ENCODE results near the gene TPRX1. TPM values are rescaled to one million over a fixed set of nuclear protein-coding genes. Genes with fewer than 3 reads are reported as not detected.

TPRX1 gene
- total and polyA plus RNA-seq, 9 of the 15 experiments (the other 6 are each of a cell fraction or from before 2014, with no cell fraction given), result not detected

DNA sequence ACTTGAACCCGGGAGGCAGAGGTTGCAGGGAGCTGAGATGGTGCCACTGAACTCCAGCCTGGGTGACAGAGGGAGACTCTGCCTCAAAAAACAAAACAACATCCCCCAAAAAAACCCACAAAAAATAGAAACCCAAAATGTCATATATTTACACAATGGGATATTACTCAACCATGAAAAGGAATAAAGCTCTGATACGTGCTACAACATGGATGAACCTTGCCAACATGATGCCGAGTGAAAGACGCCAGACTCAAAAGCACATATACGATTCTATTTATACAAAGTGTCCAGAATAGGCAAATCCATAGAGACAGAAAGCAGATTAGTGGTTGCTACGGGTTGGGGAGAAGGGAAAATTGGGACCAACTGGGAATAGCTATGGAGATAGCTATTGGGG lies 2.1 kb upstream of the TPRX1 start:
- H3K4me2 ChIP-seq (ENCODE audit: insufficient read depth, low read length), result no peak overlapping the region
- FAIRE-seq, result peak; percentile 44
- no peaks in the 10 kb centered on the region for H3K79me2 ChIP-seq (ENCODE audit: control insufficient read depth, insufficient read depth, low read length)
- in situ Hi-C loops (cut with MboI) (no loop called here), intact Hi-C loops (cut with micrococcal nuclease) (no loop called here)
- TF ChIP-seq POLR2A (conservative IDR thresholded peaks at IDR 0.05), result no peak
- peak; percentile 64 for TF ChIP-seq ZNF146 (CRISPR knock-in tag; IDR thresholded peaks at IDR 0.05; ENCODE audit: unreplicated experiment)
- 5% methylated on average over 6 of the region's 6 CpGs for WGBS (ENCODE audit: insufficient coverage, low coverage, missing lambda C conversion rate)
- H4K20me1 ChIP-seq (replicated peaks; ENCODE audit: control insufficient read depth, insufficient read depth, low read length), result no peaks in the 10 kb centered on the region
- ChIA-PET CTCF (ENCODE audit: low intra/inter-chr PET ratio) (no interaction called here), POLR2A (no interaction called here)
- H3K9me1 ChIP-seq (ENCODE audit: control insufficient read depth, insufficient read depth, low read length), result no peaks in the 10 kb centered on the region
- H3K4me3 ChIP-seq, result no peak overlapping the region
- H3K9ac ChIP-seq (ENCODE audit: insufficient read depth in 1 of 2, low read depth in 2 of 2, low read length in 2 of 2), result no peak overlapping the region
- H3K27ac ChIP-seq (ENCODE audit: extremely low read depth, low read depth, low read length), result no peak overlapping the region
- no peak for DNase-seq (ENCODE audit: extremely low read depth in 1 of 4, low spot score in 3 of 4)
- no peaks in the 10 kb centered on the region; a peak in 1 of 5 replicates for H3K4me1 ChIP-seq (replicated peaks in 1 of 2; ENCODE audit: control insufficient read depth in 2 of 2, insufficient read depth in 2 of 2, low read length in 2 of 2)
- no peak overlapping the region for H2AFZ ChIP-seq (ENCODE audit: low read depth, low read length)
- no peaks in the 10 kb centered on the region for H3K36me3 ChIP-seq (ENCODE audit: control insufficient read depth, insufficient read depth, low read length)
- peaks cover 12 to 27% of the 10 kb centered on the region in 2 experiments; a peak in 4 of 5 replicates for H3K27me3 ChIP-seq (ENCODE audit: control insufficient read depth in 2 of 2, insufficient read depth in 2 of 2, low read length in 2 of 2)
- ATAC-seq, result no peak
- H3K9me3 ChIP-seq (replicated peaks; ENCODE audit: control insufficient read depth, insufficient read depth, low read depth, low read length), result no peaks in the 10 kb centered on the region
- BruUV-seq (replicated peaks), result no TSS peak

DNA sequence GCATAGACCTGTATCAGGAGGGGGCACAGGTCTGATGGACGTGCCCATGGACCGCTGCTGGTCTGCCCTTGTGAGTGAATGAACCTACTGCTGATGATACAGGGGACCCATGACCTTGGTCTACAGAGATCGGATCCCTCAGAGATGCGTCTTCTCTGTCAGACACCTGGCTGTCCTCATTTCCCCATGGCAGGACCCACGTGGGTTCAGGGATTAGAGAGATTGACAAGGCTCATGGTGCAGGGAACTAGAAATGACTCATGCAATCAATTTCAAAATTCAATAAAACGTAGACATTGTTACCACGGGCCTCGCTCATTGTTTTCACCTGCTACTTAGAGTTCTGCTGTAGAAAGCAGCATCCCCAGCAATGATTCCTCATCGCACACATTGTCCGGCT lies 962 bp upstream of the TPRX1 start:
- Histone ChIP-seq H2AFZ (ENCODE audit: low read depth, low read length) (no peak overlapping the region), H3K79me2 (ENCODE audit: control insufficient read depth, insufficient read depth, low read length) (no peaks in the 10 kb centered on the region), H3K4me3 (no peak overlapping the region), H3K9me3 (replicated peaks; ENCODE audit: control insufficient read depth, insufficient read depth, low read depth, low read length) (no peaks in the 10 kb centered on the region), H4K20me1 (replicated peaks; ENCODE audit: control insufficient read depth, insufficient read depth, low read length) (no peaks in the 10 kb centered on the region), H3K9ac (ENCODE audit: insufficient read depth in 1 of 2, low read depth in 2 of 2, low read length in 2 of 2) (no peak overlapping the region), H3K9me1 (ENCODE audit: control insufficient read depth, insufficient read depth, low read length) (no peaks in the 10 kb centered on the region), H3K27ac (ENCODE audit: extremely low read depth, low read depth, low read length) (no peak overlapping the region), H3K4me2 (ENCODE audit: insufficient read depth, low read length) (no peak overlapping the region), H3K27me3 (ENCODE audit: control insufficient read depth in 2 of 2, insufficient read depth in 2 of 2, low read length in 2 of 2) (peaks cover 12 to 23% of the 10 kb centered on the region in 2 experiments; a peak in 4 of 5 replicates), H3K36me3 (ENCODE audit: control insufficient read depth, insufficient read depth, low read length) (no peaks in the 10 kb centered on the region), H3K4me1 (replicated peaks in 1 of 2; ENCODE audit: control insufficient read depth in 2 of 2, insufficient read depth in 2 of 2, low read length in 2 of 2) (no peaks in the 10 kb centered on the region)
- intact Hi-C loops (cut with micrococcal nuclease) (no loop called here), in situ Hi-C loops (cut with MboI) (no loop called here)
- CTCF ChIA-PET (ENCODE audit: low intra/inter-chr PET ratio), result no interaction called here
- no peak for FAIRE-seq
- POLR2A ChIA-PET, result no interaction called here
- no peak for ATAC-seq
- WGBS (ENCODE audit: insufficient coverage, low coverage, missing lambda C conversion rate), result 2% methylated on average over 10 of the region's 10 CpGs
- BruUV-seq (replicated peaks), result no TSS peak
- no peak for DNase-seq (ENCODE audit: extremely low read depth in 1 of 4, low spot score in 3 of 4)
- TF ChIP-seq, protein P1, sequence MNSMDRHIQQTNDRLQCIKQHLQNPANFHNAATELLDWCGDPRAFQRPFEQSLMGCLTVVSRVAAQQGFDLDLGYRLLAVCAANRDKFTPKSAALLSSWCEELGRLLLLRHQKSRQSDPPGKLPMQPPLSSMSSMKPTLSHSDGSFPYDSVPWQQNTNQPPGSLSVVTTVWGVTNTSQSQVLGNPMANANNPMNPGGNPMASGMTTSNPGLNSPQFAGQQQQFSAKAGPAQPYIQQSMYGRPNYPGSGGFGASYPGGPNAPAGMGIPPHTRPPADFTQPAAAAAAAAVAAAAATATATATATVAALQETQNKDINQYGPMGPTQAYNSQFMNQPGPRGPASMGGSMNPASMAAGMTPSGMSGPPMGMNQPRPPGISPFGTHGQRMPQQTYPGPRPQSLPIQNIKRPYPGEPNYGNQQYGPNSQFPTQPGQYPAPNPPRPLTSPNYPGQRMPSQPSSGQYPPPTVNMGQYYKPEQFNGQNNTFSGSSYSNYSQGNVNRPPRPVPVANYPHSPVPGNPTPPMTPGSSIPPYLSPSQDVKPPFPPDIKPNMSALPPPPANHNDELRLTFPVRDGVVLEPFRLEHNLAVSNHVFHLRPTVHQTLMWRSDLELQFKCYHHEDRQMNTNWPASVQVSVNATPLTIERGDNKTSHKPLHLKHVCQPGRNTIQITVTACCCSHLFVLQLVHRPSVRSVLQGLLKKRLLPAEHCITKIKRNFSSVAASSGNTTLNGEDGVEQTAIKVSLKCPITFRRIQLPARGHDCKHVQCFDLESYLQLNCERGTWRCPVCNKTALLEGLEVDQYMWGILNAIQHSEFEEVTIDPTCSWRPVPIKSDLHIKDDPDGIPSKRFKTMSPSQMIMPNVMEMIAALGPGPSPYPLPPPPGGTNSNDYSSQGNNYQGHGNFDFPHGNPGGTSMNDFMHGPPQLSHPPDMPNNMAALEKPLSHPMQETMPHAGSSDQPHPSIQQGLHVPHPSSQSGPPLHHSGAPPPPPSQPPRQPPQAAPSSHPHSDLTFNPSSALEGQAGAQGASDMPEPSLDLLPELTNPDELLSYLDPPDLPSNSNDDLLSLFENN (IDR thresholded peaks at IDR 0.05; ENCODE audit: low read depth in 2 of 2, low read length in 2 of 2), result no peak
- TF ChIP-seq GABPB1 (CRISPR knock-in tag; IDR thresholded peaks at IDR 0.05) (no peak), HLTF (IDR thresholded peaks at IDR 0.05) (no peak), SRF (CRISPR knock-in tag; IDR thresholded peaks at IDR 0.05) (no peak), POLR2A (conservative IDR thresholded peaks at IDR 0.05) (no peak), PHF21A (IDR thresholded peaks at IDR 0.05; ENCODE audit: borderline replicate concordance, low read depth) (no peak), POU5F1 (IDR thresholded peaks at IDR 0.05; ENCODE audit: borderline replicate concordance, low read depth, low read length, partially characterized antibody) (no peak), HNRNPL (IDR thresholded peaks at IDR 0.05; ENCODE audit: low read depth, low read length) (no peak), MEF2A (IDR thresholded peaks at IDR 0.05; ENCODE audit: control insufficient read depth, low read depth, low read length) (no peak), ZKSCAN1 (IDR thresholded peaks at IDR 0.05; ENCODE audit: low read depth, low read length) (no peak)
- TF ChIP-seq, protein P2, sequence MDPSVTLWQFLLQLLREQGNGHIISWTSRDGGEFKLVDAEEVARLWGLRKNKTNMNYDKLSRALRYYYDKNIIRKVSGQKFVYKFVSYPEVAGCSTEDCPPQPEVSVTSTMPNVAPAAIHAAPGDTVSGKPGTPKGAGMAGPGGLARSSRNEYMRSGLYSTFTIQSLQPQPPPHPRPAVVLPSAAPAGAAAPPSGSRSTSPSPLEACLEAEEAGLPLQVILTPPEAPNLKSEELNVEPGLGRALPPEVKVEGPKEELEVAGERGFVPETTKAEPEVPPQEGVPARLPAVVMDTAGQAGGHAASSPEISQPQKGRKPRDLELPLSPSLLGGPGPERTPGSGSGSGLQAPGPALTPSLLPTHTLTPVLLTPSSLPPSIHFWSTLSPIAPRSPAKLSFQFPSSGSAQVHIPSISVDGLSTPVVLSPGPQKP (CRISPR knock-in tag; IDR thresholded peaks at IDR 0.05), result no peak
- TF ChIP-seq, protein P3, sequence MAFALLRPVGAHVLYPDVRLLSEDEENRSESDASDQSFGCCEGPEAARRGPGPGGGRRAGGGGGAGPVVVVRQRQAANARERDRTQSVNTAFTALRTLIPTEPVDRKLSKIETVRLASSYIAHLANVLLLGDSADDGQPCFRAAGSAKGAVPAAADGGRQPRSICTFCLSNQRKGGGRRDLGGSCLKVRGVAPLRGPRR (CRISPR knock-in tag; IDR thresholded peaks at IDR 0.05), result no peak
